ENCODE data around the gene UBXN11. TPM values are rescaled to one million over a fixed set of nuclear protein-coding genes. Genes with fewer than 3 reads are reported as not detected.

UBXN11 gene
- total RNA-seq, 4 donors from 2014 or later, result 4.9 to 17.9 (median 12.0) TPM

DNA sequence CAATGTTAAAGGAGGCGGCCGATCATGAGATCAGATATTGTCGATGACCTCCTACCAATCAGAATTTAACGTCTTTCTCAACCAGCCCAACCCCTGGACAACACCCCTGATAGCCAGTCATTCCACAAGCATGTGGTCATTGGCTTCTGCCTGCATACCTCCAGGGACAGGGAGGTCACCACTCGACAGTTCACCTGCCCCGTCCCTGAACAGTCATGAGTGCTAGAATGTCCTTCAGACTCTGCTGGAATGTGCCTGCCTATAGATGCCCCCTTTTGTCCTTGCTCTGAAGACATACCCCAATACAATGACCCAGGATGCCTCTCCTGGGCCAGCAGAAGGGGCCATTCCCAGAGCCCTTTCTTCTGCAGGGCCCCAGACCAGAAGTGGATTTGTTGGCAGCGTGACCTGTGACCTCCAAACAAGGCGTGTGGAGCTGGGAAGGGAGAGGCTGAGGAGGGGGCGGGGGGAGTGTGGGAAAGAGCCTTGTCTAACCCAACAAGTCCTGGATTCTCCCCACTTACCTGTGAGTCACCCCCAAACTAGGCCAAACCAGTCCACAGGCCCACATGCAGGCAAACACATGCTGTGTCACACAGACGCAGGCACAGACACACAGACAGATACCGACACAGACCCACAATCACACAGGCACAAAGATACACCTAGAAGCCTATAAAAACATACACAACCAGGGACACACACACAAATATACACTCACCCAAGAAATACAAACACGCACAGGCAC lies 45.3 kb upstream of the UBXN11 start:
- peak; percentile 35 for DNase-seq
- H3K4me3 ChIP-seq, result no peak overlapping the region
- H3K27ac ChIP-seq, result peak overlapping the region in 3 of 4 donors; percentile 1 to 21 (median 17)
- in situ Hi-C loops (cut with MboI; ENCODE audit: low pct_ligation_motif_present in 1 of 4, low pct_unique_long_range_greater_than_20kb in 1 of 4, low sequenced_read_pairs in 3 of 4), result no loop called here
- no peaks in the 10 kb centered on the region for H3K27me3 ChIP-seq
- no peaks in the 10 kb centered on the region for H3K9me3 ChIP-seq
- 78 to 80% methylated on average over 1 to 12 of the region's 12 CpGs for WGBS, 2 donors (ENCODE audit: low coverage in 1 of 2)
- H3K4me1 ChIP-seq, result peaks cover 0 to 29% (median 21%) of the 10 kb centered on the region in 4 donors
- TF ChIP-seq EP300 (IDR thresholded peaks at IDR 0.05; ENCODE audit: low read depth), result no peak
- no peak for TF ChIP-seq CTCF (IDR thresholded peaks at IDR 0.05)
- peak; percentile 36 for TF ChIP-seq POLR2A (IDR thresholded peaks at IDR 0.05)
- peak in 2 of 3 donors; percentile 43 to 76 for TF ChIP-seq POLR2AphosphoS5 (IDR thresholded peaks at IDR 0.05)
- intact Hi-C loops (cut with DNase I; ENCODE audit: low total_unique reads), result no loop called here
- no peaks in the 10 kb centered on the region for H3K36me3 ChIP-seq

- Histone ChIP-seq H3K36me3 (no peaks in the 10 kb centered on the region), H3K9me3 (no peaks in the 10 kb centered on the region), H3K27me3 (no peaks in the 10 kb centered on the region), H3K4me1 (peaks cover 0 to 24% (median 18%) of the 10 kb centered on the region in 4 donors), H3K27ac (peak overlapping the region in 2 of 4 donors; percentile 53 to 56), H3K4me3 (peak overlapping the region in 1 of 4 donors; percentile 8)
- in situ Hi-C loops (cut with MboI; ENCODE audit: low pct_ligation_motif_present in 1 of 4, low pct_unique_long_range_greater_than_20kb in 1 of 4, low sequenced_read_pairs in 3 of 4), result no loop called here
- 81 to 94% methylated on average over 5 to 9 of the region's 9 CpGs for WGBS, 2 donors (ENCODE audit: low coverage in 1 of 2)
- peak; percentile 63 for DNase-seq
- intact Hi-C loops (cut with DNase I; ENCODE audit: low total_unique reads), result no loop called here
- TF ChIP-seq POLR2AphosphoS5 (IDR thresholded peaks at IDR 0.05) (peak in 1 of 3 donors; percentile 33), POLR2A (IDR thresholded peaks at IDR 0.05) (no peak)
Observed at GRCh38 chr1:26350701-26351589, 44.5 kb upstream of the UBXN11 start.

GRCh38 chr1:26350343-26350700 lies 43.9 kb upstream of the UBXN11 start:
- Histone ChIP-seq H3K4me1 (peaks cover 0 to 24% (median 18%) of the 10 kb centered on the region in 4 donors), H3K9me3 (no peaks in the 10 kb centered on the region), H3K27me3 (no peaks in the 10 kb centered on the region), H3K27ac (no peak overlapping the region), H3K4me3 (no peak overlapping the region), H3K36me3 (no peaks in the 10 kb centered on the region)
- intact Hi-C loops (cut with DNase I; ENCODE audit: low total_unique reads) (no loop called here), in situ Hi-C loops (cut with MboI; ENCODE audit: low pct_ligation_motif_present in 1 of 4, low pct_unique_long_range_greater_than_20kb in 1 of 4, low sequenced_read_pairs in 3 of 4) (no loop called here)
- 62 to 100% methylated on average over 1 to 2 of the region's 2 CpGs for WGBS, 2 donors (ENCODE audit: low coverage in 1 of 2)
- no peak for DNase-seq
- TF ChIP-seq EP300 (IDR thresholded peaks at IDR 0.05; ENCODE audit: low read depth) (no peak), POLR2A (IDR thresholded peaks at IDR 0.05) (no peak), POLR2AphosphoS5 (IDR thresholded peaks at IDR 0.05) (no peak), CTCF (IDR thresholded peaks at IDR 0.05) (no peak)

GRCh38 chr1:26349877-26350244 lies 43.4 kb upstream of the UBXN11 start:
- Histone ChIP-seq H3K36me3 (no peaks in the 10 kb centered on the region), H3K4me3 (no peak overlapping the region), H3K27me3 (no peaks in the 10 kb centered on the region), H3K4me1 (peaks cover 0 to 21% (median 15%) of the 10 kb centered on the region in 4 donors), H3K27ac (no peak overlapping the region), H3K9me3 (no peaks in the 10 kb centered on the region)
- WGBS, 2 donors (ENCODE audit: low coverage in 1 of 2), result 91% methylated on average over 5 of the region's 5 CpGs; no CpG with 5 or more reads in 1 of the 2 donors
- in situ Hi-C loops (cut with MboI; ENCODE audit: low pct_ligation_motif_present in 1 of 4, low pct_unique_long_range_greater_than_20kb in 1 of 4, low sequenced_read_pairs in 3 of 4), result no loop called here
- no peak for DNase-seq
- intact Hi-C loops (cut with DNase I; ENCODE audit: low total_unique reads), result no loop called here
- TF ChIP-seq POLR2AphosphoS5 (IDR thresholded peaks at IDR 0.05) (no peak), CTCF (IDR thresholded peaks at IDR 0.05) (no peak), POLR2A (IDR thresholded peaks at IDR 0.05) (no peak), EP300 (IDR thresholded peaks at IDR 0.05; ENCODE audit: low read depth) (no peak)
